HEK293 (cell line): ENCODE measurements around the gene ANKRD60.

Source experiments
- GFI1B ChIP-seq: fragments of 450-650 bp; formaldehyde crosslinking; IDR thresholded peaks from 2 replicates; pipeline ENCODE4 v1.5.1; 2016; ENCODE audit warnings: missing biosample characterization, missing genetic modification characterization
- GLIS1 ChIP-seq: fragments of 450-650 bp; formaldehyde crosslinking; IDR thresholded peaks from 2 replicates; pipeline ENCODE4 v1.5.1; 2016; ENCODE audit warnings: missing biosample characterization, missing genetic modification characterization
- KLF7 ChIP-seq: fragments of 450-650 bp; formaldehyde crosslinking; IDR thresholded peaks from 2 replicates; pipeline ENCODE4 v1.5.1; 2016; ENCODE audit warnings: missing biosample characterization, missing genetic modification characterization, borderline replicate concordance
- KLF8 ChIP-seq: fragments of 450-650 bp; formaldehyde crosslinking; IDR thresholded peaks from 2 replicates; pipeline ENCODE4 v1.5.1; 2016; ENCODE audit warnings: missing biosample characterization, missing genetic modification characterization
- OSR2 ChIP-seq: fragments of 450-650 bp; formaldehyde crosslinking; IDR thresholded peaks from 2 replicates; pipeline ENCODE4 v1.5.1; 2016; ENCODE audit warnings: missing biosample characterization, missing genetic modification characterization
- PRDM1 ChIP-seq: fragments of 450-650 bp; formaldehyde crosslinking; IDR thresholded peaks from 2 replicates; pipeline ENCODE4; 2016; ENCODE audit warnings: missing biosample characterization, missing genetic modification characterization
- SCRT2 ChIP-seq: fragments of 450-650 bp; formaldehyde crosslinking; IDR thresholded peaks from 2 replicates; pipeline ENCODE4 v1.5.1; 2016; ENCODE audit warnings: missing biosample characterization, missing genetic modification characterization
- SP7 ChIP-seq: fragments of 450-650 bp; formaldehyde crosslinking; IDR thresholded peaks from 2 replicates; pipeline ENCODE4 v1.5.1; 2016; ENCODE audit warnings: missing biosample characterization, missing genetic modification characterization
- ZBTB8A ChIP-seq: fragments of 450-650 bp; formaldehyde crosslinking; IDR thresholded peaks from 2 replicates; pipeline ENCODE4 v1.5.1; 2016; ENCODE audit warnings: missing biosample characterization, missing genetic modification characterization
- ZNF138 ChIP-seq: fragments of 450-650 bp; formaldehyde crosslinking; IDR thresholded peaks from 2 replicates; pipeline ENCODE4 v1.5.1; 2016; ENCODE audit warnings: missing biosample characterization, missing genetic modification characterization, borderline replicate concordance
- ZNF211 ChIP-seq: fragments of 450-650 bp; formaldehyde crosslinking; IDR thresholded peaks from 2 replicates; pipeline ENCODE4 v1.5.1; 2016; ENCODE audit warnings: low read depth, missing biosample characterization, missing genetic modification characterization
- ZNF24 ChIP-seq: fragments of 450-650 bp; formaldehyde crosslinking; IDR thresholded peaks from 2 replicates; pipeline ENCODE4 v1.5.1; 2016; ENCODE audit warnings: missing biosample characterization, missing genetic modification characterization
- ZNF561 ChIP-seq: fragments of 450-650 bp; IDR thresholded peaks from 2 replicates; pipeline ENCODE4 v1.5.1; 2018; ENCODE audit warnings: missing biosample characterization, missing genetic modification characterization, borderline replicate concordance
- ZNF600 ChIP-seq: fragments of 450-650 bp; formaldehyde crosslinking; IDR thresholded peaks from 2 replicates; pipeline ENCODE4 v1.5.1; 2016; ENCODE audit warnings: missing biosample characterization, missing genetic modification characterization
- ZNF623 ChIP-seq: fragments of 450-650 bp; formaldehyde crosslinking; IDR thresholded peaks from 2 replicates; pipeline ENCODE4 v1.5.1; 2016; ENCODE audit warnings: missing biosample characterization, missing genetic modification characterization
- ZNF654 ChIP-seq: fragments of 450-650 bp; formaldehyde crosslinking; IDR thresholded peaks from 2 replicates; pipeline ENCODE4 v1.5.1; 2016; ENCODE audit warnings: low read depth, missing biosample characterization, missing genetic modification characterization
- ZNF664 ChIP-seq: fragments of 450-650 bp; formaldehyde crosslinking; IDR thresholded peaks from 2 replicates; pipeline ENCODE4 v1.5.1; 2016; ENCODE audit warnings: missing biosample characterization, missing genetic modification characterization
- ZNF670 ChIP-seq: fragments of 450-650 bp; formaldehyde crosslinking; IDR thresholded peaks from 2 replicates; pipeline ENCODE4 v1.5.1; 2016; ENCODE audit warnings: missing biosample characterization, missing genetic modification characterization, low read depth
- TF ChIP-seq, protein P1 (sequence below): fragments of 450-650 bp; formaldehyde crosslinking; IDR thresholded peaks from 2 replicates; pipeline ENCODE4 v1.5.1; 2016; ENCODE audit warnings: missing biosample characterization, missing genetic modification characterization
- TF ChIP-seq, protein P2 (sequence below): fragments of 450-650 bp; formaldehyde crosslinking; IDR thresholded peaks from 2 replicates; pipeline ENCODE4 v1.5.1; 2016; ENCODE audit warnings: missing biosample characterization, missing genetic modification characterization
- TF ChIP-seq, protein P3 (sequence below): fragments of 450-650 bp; formaldehyde crosslinking; IDR thresholded peaks from 2 replicates; pipeline ENCODE4 v1.5.1; 2016; ENCODE audit warnings: missing biosample characterization, missing genetic modification characterization, borderline replicate concordance
- TF ChIP-seq, protein P4 (sequence below): fragments of 450-650 bp; formaldehyde crosslinking; IDR thresholded peaks from 2 replicates; pipeline ENCODE4 v1.5.1; 2016; ENCODE audit warnings: missing biosample characterization, missing genetic modification characterization
- TF ChIP-seq, protein P5 (sequence below): fragments of 450-650 bp; formaldehyde crosslinking; optimal IDR thresholded peaks from 2 replicates; pipeline ENCODE3; 2016; ENCODE audit warnings: missing biosample characterization, mild to moderate bottlenecking, missing genetic modification characterization
- TF ChIP-seq, protein P6 (sequence below): fragments of 450-650 bp; formaldehyde crosslinking; IDR thresholded peaks from 2 replicates; pipeline ENCODE4 v1.5.1; 2016; ENCODE audit warnings: missing biosample characterization, missing genetic modification characterization
- TF ChIP-seq, protein P7 (sequence below): fragments of 450-650 bp; formaldehyde crosslinking; IDR thresholded peaks from 2 replicates; pipeline ENCODE4 v1.5.1; 2016; ENCODE audit warnings: missing biosample characterization, missing genetic modification characterization

The ANKRD60 gene

DNA sequence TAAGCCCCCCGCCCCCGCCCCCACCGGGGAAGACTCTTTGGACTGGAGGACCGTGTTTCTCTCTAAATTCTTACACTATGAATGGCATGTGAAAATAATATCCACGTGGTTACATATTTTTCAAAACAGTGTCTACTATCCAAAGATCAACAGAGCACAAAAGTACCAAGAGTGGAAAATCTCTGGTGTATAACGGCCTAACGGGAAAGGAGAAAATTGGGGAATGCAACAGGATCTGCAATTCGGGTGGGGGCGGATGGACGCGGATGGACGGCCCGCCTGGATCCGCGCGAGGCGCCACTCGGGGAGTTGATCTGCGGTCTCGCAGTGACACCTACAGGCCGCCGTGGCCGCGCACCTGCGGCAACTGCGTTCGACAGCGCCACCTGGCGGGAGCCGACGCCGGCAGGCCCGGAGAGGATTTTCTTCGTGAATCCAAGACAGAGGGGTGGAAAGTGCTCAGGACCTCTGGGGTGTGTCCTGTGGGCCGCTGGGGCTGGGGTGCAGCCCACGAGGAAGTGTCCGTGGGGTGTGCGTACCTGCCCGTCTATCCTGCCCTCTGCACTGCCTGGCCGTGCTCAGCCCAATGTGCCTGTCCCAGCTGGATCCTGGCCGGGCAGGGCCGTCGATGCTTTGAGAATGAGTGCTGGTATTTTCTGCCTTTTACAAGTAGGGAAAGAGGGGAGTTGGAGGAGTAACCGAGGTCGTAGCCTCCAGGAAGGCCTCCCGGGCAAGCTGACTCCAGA, 18.6 kb downstream of the ANKRD60 start (continued):
- TF ChIP-seq OSR2 (tag by site-specific recombination) (no peak), ZNF24 (tag by site-specific recombination) (no peak), ZNF670 (tag by site-specific recombination) (no peak), ZNF600 (tag by site-specific recombination) (peak; percentile 73), GFI1B (tag by site-specific recombination) (no peak), ZBTB8A (0 out of 2 replicates have a peak, but pooled peaks have one; percentile 16), ZNF664 (no peak), ZNF138 (tag by site-specific recombination) (no peak), PRDM1 (no peak), SCRT2 (peak; percentile 98), ZNF561 (tag by site-specific recombination) (peak; percentile 87; the same call in 1 of the 2 replicates), ZNF654 (tag by site-specific recombination) (peak; percentile 97), KLF8 (tag by site-specific recombination) (peak; percentile 71; the same call in 1 of the 2 replicates), KLF7 (tag by site-specific recombination) (no peak), ZNF211 (tag by site-specific recombination) (no peak), SP7 (peak; percentile 61), GLIS1 (tag by site-specific recombination) (peak; percentile 28; the same call in 1 of the 2 replicates), ZNF623 (tag by site-specific recombination) (0 out of 2 replicates have a peak, but pooled peaks have one; percentile 13)
- TF ChIP-seq, protein P1, sequence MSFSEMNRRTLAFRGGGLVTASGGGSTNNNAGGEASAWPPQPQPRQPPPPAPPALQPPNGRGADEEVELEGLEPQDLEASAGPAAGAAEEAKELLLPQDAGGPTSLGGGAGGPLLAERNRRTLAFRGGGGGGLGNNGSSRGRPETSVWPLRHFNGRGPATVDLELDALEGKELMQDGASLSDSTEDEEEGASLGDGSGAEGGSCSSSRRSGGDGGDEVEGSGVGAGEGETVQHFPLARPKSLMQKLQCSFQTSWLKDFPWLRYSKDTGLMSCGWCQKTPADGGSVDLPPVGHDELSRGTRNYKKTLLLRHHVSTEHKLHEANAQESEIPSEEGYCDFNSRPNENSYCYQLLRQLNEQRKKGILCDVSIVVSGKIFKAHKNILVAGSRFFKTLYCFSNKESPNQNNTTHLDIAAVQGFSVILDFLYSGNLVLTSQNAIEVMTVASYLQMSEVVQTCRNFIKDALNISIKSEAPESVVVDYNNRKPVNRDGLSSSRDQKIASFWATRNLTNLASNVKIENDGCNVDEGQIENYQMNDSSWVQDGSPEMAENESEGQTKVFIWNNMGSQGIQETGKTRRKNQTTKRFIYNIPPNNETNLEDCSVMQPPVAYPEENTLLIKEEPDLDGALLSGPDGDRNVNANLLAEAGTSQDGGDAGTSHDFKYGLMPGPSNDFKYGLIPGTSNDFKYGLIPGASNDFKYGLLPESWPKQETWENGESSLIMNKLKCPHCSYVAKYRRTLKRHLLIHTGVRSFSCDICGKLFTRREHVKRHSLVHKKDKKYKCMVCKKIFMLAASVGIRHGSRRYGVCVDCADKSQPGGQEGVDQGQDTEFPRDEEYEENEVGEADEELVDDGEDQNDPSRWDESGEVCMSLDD (tag by site-specific recombination): peak; percentile 25; the same call in 1 of the 2 replicates
- TF ChIP-seq, protein P2, sequence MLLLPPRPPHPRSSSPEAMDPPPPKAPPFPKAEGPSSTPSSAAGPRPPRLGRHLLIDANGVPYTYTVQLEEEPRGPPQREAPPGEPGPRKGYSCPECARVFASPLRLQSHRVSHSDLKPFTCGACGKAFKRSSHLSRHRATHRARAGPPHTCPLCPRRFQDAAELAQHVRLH (tag by site-specific recombination): no peak
- TF ChIP-seq, protein P3, sequence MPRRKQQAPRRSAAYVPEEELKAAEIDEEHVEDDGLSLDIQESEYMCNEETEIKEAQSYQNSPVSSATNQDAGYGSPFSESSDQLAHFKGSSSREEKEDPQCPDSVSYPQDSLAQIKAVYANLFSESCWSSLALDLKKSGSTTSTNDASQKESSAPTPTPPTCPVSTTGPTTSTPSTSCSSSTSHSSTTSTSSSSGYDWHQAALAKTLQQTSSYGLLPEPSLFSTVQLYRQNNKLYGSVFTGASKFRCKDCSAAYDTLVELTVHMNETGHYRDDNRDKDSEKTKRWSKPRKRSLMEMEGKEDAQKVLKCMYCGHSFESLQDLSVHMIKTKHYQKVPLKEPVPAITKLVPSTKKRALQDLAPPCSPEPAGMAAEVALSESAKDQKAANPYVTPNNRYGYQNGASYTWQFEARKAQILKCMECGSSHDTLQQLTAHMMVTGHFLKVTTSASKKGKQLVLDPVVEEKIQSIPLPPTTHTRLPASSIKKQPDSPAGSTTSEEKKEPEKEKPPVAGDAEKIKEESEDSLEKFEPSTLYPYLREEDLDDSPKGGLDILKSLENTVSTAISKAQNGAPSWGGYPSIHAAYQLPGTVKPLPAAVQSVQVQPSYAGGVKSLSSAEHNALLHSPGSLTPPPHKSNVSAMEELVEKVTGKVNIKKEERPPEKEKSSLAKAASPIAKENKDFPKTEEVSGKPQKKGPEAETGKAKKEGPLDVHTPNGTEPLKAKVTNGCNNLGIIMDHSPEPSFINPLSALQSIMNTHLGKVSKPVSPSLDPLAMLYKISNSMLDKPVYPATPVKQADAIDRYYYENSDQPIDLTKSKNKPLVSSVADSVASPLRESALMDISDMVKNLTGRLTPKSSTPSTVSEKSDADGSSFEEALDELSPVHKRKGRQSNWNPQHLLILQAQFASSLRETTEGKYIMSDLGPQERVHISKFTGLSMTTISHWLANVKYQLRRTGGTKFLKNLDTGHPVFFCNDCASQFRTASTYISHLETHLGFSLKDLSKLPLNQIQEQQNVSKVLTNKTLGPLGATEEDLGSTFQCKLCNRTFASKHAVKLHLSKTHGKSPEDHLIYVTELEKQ (tag by site-specific recombination): no peak
- TF ChIP-seq, protein P4, sequence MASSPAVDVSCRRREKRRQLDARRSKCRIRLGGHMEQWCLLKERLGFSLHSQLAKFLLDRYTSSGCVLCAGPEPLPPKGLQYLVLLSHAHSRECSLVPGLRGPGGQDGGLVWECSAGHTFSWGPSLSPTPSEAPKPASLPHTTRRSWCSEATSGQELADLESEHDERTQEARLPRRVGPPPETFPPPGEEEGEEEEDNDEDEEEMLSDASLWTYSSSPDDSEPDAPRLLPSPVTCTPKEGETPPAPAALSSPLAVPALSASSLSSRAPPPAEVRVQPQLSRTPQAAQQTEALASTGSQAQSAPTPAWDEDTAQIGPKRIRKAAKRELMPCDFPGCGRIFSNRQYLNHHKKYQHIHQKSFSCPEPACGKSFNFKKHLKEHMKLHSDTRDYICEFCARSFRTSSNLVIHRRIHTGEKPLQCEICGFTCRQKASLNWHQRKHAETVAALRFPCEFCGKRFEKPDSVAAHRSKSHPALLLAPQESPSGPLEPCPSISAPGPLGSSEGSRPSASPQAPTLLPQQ: peak; percentile 51; the same call in 1 of the 2 replicates
- TF ChIP-seq, protein P5, sequence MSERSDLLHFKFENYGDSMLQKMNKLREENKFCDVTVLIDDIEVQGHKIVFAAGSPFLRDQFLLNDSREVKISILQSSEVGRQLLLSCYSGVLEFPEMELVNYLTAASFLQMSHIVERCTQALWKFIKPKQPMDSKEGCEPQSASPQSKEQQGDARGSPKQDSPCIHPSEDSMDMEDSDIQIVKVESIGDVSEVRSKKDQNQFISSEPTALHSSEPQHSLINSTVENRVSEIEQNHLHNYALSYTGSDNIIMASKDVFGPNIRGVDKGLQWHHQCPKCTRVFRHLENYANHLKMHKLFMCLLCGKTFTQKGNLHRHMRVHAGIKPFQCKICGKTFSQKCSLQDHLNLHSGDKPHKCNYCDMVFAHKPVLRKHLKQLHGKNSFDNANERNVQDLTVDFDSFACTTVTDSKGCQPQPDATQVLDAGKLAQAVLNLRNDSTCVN: peak; percentile 72
- TF ChIP-seq, protein P6, sequence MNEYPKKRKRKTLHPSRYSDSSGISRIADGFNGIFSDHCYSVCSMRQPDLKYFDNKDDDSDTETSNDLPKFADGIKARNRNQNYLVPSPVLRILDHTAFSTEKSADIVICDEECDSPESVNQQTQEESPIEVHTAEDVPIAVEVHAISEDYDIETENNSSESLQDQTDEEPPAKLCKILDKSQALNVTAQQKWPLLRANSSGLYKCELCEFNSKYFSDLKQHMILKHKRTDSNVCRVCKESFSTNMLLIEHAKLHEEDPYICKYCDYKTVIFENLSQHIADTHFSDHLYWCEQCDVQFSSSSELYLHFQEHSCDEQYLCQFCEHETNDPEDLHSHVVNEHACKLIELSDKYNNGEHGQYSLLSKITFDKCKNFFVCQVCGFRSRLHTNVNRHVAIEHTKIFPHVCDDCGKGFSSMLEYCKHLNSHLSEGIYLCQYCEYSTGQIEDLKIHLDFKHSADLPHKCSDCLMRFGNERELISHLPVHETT: peak; percentile 45; the same call in 1 of the 2 replicates
- TF ChIP-seq, protein P7, sequence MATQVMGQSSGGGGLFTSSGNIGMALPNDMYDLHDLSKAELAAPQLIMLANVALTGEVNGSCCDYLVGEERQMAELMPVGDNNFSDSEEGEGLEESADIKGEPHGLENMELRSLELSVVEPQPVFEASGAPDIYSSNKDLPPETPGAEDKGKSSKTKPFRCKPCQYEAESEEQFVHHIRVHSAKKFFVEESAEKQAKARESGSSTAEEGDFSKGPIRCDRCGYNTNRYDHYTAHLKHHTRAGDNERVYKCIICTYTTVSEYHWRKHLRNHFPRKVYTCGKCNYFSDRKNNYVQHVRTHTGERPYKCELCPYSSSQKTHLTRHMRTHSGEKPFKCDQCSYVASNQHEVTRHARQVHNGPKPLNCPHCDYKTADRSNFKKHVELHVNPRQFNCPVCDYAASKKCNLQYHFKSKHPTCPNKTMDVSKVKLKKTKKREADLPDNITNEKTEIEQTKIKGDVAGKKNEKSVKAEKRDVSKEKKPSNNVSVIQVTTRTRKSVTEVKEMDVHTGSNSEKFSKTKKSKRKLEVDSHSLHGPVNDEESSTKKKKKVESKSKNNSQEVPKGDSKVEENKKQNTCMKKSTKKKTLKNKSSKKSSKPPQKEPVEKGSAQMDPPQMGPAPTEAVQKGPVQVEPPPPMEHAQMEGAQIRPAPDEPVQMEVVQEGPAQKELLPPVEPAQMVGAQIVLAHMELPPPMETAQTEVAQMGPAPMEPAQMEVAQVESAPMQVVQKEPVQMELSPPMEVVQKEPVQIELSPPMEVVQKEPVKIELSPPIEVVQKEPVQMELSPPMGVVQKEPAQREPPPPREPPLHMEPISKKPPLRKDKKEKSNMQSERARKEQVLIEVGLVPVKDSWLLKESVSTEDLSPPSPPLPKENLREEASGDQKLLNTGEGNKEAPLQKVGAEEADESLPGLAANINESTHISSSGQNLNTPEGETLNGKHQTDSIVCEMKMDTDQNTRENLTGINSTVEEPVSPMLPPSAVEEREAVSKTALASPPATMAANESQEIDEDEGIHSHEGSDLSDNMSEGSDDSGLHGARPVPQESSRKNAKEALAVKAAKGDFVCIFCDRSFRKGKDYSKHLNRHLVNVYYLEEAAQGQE (tag by site-specific recombination): no peak
